Suprapubic skin (tissue), 4 donors: ENCODE measurements around the gene PRXL2B. TPM values are rescaled to one million over a fixed set of nuclear protein-coding genes. Genes with fewer than 3 reads are reported as not detected.
"Not testable (repeated sequence)": the region's sequence is repeated elsewhere in the genome, so short reads cannot be mapped to it uniquely, and the experiment has no call there.

Experiments
- DNase-seq, 2 donors: peaks; one replicate each; pipeline ENCODE4 v3.0.0-alpha.2; 2019; ENCODE audit warnings: low spot score in 2 of 2
- H3K27ac ChIP-seq: fragments of 200-600 bp; sonication (generic); one replicate; pipeline ENCODE4 v1.5.1; 2019
- H3K27me3 ChIP-seq: fragments of 200-600 bp; sonication (generic); one replicate; pipeline ENCODE4 v1.5.1; 2019
- H3K36me3 ChIP-seq: fragments of 200-600 bp; sonication (generic); one replicate; pipeline ENCODE4 v1.5.1; 2019
- H3K4me1 ChIP-seq: fragments of 200-600 bp; sonication (generic); one replicate; pipeline ENCODE4 v1.5.1; 2019
- H3K4me3 ChIP-seq: fragments of 200-600 bp; sonication (generic); one replicate; pipeline ENCODE4 v1.5.1; 2019; ENCODE audit warnings: mild to moderate bottlenecking
- H3K9me3 ChIP-seq: fragments of 200-600 bp; sonication (generic); one replicate; pipeline ENCODE4 v1.5.1; 2019
- CTCF ChIP-seq, 2 donors: fragments of 200-600 bp in 1 of 2; fragments of 450-650 bp in 1 of 2; sonication (generic) in 1 of 2; IDR thresholded peaks; one replicate each; pipeline ENCODE4 v1.5.1; 2016 to 2019; ENCODE audit warnings: antibody characterized with exemption in 2 of 2, mild to moderate bottlenecking in 1 of 2, moderate library complexity in 1 of 2
- EP300 ChIP-seq: sonication (generic); formaldehyde crosslinking; IDR thresholded peaks from one replicate; pipeline ENCODE4 v1.6.1; 2017; ENCODE audit warnings: antibody characterized with exemption
- POLR2A ChIP-seq, 2 donors: fragments of 450-650 bp; IDR thresholded peaks; one replicate each; pipeline ENCODE4 v1.6.1; 2017; ENCODE audit warnings: antibody characterized with exemption in 2 of 2, mild to moderate bottlenecking in 2 of 2, moderate library complexity in 2 of 2
- POLR2AphosphoS5 ChIP-seq, 3 donors: sonication (generic); formaldehyde crosslinking; IDR thresholded peaks; one replicate each; pipeline ENCODE4 v1.6.1; 2017; ENCODE audit warnings: antibody characterized with exemption in 3 of 3
- WGBS: methylation state at CpG from one replicate; pipeline ENCODE4 v1.1.5; 2018; 5-methylcytosine and 5-hydroxymethylcytosine counted together
- total RNA-seq, 4 donors: library from RNA; depleted of rRNA; stranded (reverse); fragments of >200 nt; gene quantifications; one replicate each; pipeline ENCODE4 v1.1.0, GENCODE V29; 2016

Gene PRXL2B
- total RNA-seq, 4 donors from 2014 or later: 9.7 to 16.3 (median 10.7) TPM

GRCh38 chr1:2574350-2574749, 12.2 kb upstream of the PRXL2B start:
- Histone ChIP-seq H3K4me3 (no peak overlapping the region), H3K27ac (no peak overlapping the region), H3K36me3 (no peaks in the 10 kb centered on the region), H3K4me1 (peaks cover 23% of the 10 kb centered on the region), H3K9me3 (no peaks in the 10 kb centered on the region), H3K27me3 (no peaks in the 10 kb centered on the region)
- DNase-seq: no peak
- WGBS: 86% methylated on average over 9 of the region's 9 CpGs
- TF ChIP-seq CTCF (IDR thresholded peaks at IDR 0.05): no peak
- no peak for TF ChIP-seq EP300
- no peak for TF ChIP-seq POLR2A (IDR thresholded peaks at IDR 0.05)
- TF ChIP-seq POLR2AphosphoS5 (IDR thresholded peaks at IDR 0.05): no peak

GRCh38 chr1:2575801-2576663, 10.5 kb upstream of the PRXL2B start:
- Histone ChIP-seq H3K4me3 (no peak overlapping the region), H3K4me1 (peaks cover 23% of the 10 kb centered on the region), H3K27ac (peak overlapping the region; percentile 45), H3K36me3 (no peaks in the 10 kb centered on the region), H3K27me3 (no peaks in the 10 kb centered on the region), H3K9me3 (no peaks in the 10 kb centered on the region)
- WGBS: 88% methylated on average over 10 of the region's 23 CpGs
- DNase-seq: no peak
- no peak for TF ChIP-seq EP300
- TF ChIP-seq CTCF (IDR thresholded peaks at IDR 0.05): no peak
- no peak for TF ChIP-seq POLR2AphosphoS5 (IDR thresholded peaks at IDR 0.05)
- no peak for TF ChIP-seq POLR2A (IDR thresholded peaks at IDR 0.05)

- not testable (repeated sequence) for DNase-seq, H3K36me3 ChIP-seq, H3K9me3 ChIP-seq, H3K27me3 ChIP-seq
- WGBS: 66% methylated on average over 8 of the region's 23 CpGs
- Histone ChIP-seq H3K4me3 (peak overlapping the region; percentile 30), H3K27ac (peak overlapping the region; percentile 81), H3K4me1 (peaks cover 23% of the 10 kb centered on the region)
These were observed 9.0 kb upstream of the PRXL2B start for GRCh38 chr1:2577565-2578075.

GRCh38 chr1:2578758-2579118, 7.8 kb upstream of the PRXL2B start:
- WGBS: 47% methylated on average over 4 of the region's 4 CpGs
- TF ChIP-seq POLR2A (IDR thresholded peaks at IDR 0.05) (no peak), CTCF (IDR thresholded peaks at IDR 0.05) (no peak), POLR2AphosphoS5 (IDR thresholded peaks at IDR 0.05) (no peak), EP300 (no peak)

GRCh38 chr1:2580691-2581090, 5.9 kb upstream of the PRXL2B start:
- H3K27ac ChIP-seq: no peak overlapping the region
- no peaks in the 10 kb centered on the region for H3K9me3 ChIP-seq
- H3K4me1 ChIP-seq: peaks cover 36% of the 10 kb centered on the region
- H3K27me3 ChIP-seq: no peaks in the 10 kb centered on the region
- no peak for DNase-seq
- 95% methylated on average over 8 of the region's 10 CpGs for WGBS
- TF ChIP-seq CTCF (IDR thresholded peaks at IDR 0.05) (no peak), POLR2AphosphoS5 (IDR thresholded peaks at IDR 0.05) (no peak), POLR2A (IDR thresholded peaks at IDR 0.05) (no peak), EP300 (no peak)
- no peaks in the 10 kb centered on the region for H3K36me3 ChIP-seq
- H3K4me3 ChIP-seq: no peak overlapping the region

More at GRCh38 chr1:2578758-2579118, 7.8 kb upstream of the PRXL2B start:
- Histone ChIP-seq H3K4me1 (peaks cover 23% of the 10 kb centered on the region), H3K27ac (peak overlapping the region; percentile 81), H3K36me3 (no peaks in the 10 kb centered on the region), H3K9me3 (no peaks in the 10 kb centered on the region), H3K27me3 (no peaks in the 10 kb centered on the region), H3K4me3 (no peak overlapping the region)
- DNase-seq: no peak
